Stimulated activated CD4-positive, alpha-beta T cell treated with anti-CD3 and anti-CD28 coated beads, Interleukin-4, amount 100 ng/mL, for 48 hours (primary cell): ENCODE measurements around the gene NAGA.
"Not testable (repeated sequence)": the region's sequence is repeated elsewhere in the genome, so short reads cannot be mapped to it uniquely, and the experiment has no call there.

Source experiments
- DNase-seq, 2 donors: peaks; one replicate each; pipeline ENCODE4 v3.0.0-alpha.2; 2020; ENCODE audit warnings: low read depth in 2 of 2

The NAGA gene

DNA sequence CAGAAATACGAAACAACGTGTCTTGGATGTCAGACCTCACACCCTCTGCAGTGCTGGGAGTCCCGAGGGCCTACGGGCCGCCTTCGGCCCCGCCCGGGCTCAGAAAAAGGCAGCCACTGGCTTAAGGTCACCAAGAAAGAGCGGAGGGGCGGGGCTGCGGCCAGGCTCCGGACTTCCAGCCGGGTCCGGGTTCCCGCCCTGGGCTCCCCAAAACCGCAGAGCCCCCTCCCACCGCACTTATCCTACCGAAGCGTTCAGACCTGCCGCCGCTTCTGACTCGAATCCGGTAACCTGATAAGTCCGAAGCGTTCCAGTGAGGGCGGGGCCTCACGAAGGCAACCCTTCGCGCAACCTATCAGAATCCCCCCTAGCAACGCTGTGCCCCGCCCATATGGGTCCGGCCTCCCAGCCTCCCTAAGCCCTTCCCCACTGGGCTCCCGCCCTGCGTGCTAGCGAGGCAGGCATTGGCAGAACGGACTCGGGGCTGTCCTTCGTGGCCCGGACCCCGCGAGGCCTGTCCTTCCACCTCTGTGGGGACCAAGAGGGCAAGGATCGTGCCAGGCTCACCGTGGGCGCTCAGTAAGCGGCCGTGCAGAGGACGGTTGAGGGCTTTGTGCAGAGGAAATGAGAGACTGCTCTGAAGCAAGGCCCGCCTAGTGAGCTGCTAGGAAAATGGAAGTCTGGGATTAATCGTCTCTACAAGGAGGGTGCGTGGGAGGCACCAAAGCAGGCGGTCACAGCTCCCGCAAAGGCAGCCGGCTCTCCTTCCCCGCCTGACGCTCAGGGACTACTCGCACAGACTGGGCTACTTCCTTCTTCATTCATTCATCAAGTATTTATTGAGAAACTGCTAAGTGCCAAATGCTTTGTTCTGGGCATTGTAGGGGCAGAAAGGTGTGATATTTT, at the start of gene NAGA:
Gene NAGA, minus strand, starts transcription at position 296 of the 906 bp plus-strand sequence. CDS start 515 bp downstream, outside the sequence.
- peak; percentile 90 to 94 for DNase-seq

DNA sequence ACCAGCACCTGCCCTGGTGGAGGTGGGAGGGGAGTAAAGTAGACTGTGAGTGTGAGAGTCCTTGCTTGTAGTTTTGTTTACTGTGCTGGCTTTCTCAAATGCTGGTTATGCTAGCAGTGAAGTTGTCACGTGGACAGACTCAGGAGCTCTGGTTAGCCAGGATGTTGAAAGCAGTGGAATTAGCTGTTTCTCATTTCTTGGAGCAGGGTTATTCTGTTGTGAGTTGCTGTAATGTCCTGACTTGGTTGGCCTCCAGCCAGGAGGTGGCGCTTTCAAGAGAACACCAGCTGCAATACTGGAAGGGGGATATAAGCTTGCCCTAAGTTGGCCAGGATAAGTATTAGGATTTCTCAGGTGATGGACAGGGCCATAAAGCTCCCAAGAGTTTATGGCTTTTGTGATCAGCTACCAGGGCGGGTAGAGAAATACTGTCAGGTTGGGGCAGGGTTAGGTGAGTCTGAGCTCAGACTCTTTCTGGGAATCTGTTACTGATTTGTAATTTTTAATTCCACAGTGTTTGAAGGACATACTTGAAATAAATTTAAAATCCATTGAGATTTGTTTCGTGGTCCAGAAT, 46.3 kb upstream of the NAGA start:
- DNase-seq = no peak

DNA sequence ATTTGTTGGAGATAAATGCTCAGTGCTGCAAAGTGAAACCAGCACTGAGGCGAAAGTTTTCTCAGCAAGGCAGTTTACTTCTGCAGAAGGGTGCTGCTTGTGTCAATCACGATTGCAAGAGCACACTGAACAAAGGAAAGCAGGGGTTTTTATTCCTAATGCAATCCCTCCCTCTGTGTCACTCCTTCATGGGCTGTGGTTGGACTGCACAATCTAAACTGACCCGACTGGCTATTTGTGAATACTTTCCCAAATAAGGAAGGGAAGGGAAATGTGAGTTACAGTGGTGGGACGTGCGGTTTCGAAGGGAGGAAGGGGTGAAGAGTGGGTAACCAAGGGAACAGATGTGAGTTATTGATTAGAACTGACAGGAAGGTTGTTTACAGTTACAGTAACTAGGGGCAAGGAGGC, 44.8 kb upstream of the NAGA start:
- DNase-seq = not testable (repeated sequence)

DNA sequence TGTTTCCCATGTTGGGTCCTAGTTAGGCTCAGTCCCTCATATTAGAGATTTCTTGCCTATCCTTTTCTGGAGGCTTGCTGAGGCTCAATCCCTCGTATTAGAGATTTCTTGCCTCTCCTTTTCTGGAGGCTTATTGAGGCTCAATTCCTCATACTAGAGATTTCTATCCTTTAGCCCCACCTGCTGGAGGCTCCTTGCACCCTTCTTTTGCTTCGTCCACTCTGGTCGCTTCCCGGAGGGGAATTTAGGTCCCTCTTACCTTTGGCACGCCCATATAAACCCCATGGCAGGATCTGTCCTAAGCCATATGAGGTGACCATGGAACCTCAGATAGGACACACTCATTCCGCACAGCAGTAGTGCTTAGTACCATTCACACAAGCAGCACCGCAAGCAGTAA, 44.1 kb upstream of the NAGA start:
- no peak for DNase-seq

DNA sequence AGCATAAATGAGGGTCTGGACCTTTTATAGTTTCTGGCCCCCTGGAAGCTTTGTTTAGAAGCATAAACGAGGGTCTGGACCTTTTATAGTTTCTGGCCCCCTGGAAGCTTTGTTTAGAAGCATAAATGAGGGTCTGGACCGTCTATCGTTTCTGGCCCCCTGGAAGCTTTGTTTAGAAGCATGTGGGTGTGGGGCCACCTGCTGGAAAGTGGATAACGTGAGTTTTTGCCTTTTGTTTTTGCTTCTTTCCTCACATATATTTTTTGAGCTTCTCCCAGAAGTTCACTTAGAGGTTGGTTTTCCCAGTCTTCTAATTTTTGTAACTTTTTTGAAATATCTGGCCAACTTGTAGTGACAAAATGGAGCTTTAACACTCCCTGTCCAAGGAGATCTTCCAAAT, 42.2 kb upstream of the NAGA start:
- DNase-seq = not testable (repeated sequence)

DNA sequence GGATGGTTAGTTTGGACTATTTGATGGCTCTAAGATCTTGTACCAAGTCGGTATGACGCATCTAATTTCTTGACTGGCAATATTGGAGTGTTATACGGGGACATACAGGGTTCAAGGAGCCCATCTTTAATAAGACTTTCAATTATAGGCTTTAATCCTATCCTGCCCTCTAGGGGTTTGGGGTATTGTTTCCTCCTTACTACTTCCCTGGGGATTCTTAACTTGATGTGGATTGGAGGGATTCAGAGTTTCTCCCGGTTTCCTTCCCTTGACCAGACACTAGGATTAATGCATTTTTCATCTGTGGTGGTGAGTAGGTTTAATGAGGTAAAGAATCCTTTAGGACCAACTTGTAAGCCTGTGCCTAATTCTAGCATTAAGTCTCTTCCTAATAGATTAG, 41.2 kb upstream of the NAGA start:
- no peak for DNase-seq

DNA sequence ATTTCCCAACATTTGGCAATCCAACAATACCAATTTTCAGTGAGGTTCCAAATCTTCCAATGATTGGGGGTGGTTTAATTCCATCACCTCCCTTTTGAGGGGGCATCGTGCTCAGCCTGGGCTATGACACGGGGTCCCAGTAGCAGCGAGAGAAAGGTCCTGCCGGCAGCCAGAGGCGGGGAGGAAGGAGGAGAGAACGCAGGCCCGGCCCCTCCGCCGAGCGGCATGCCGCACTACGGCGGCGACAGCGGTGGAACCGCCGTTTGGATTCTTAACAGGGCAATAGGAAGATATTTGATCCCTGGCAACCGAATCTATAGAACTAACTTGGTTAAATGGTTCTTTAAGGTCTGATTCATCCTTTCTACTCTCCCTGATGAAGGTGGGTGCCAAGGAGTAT, 38.2 kb upstream of the NAGA start:
- DNase-seq = no peak

DNA sequence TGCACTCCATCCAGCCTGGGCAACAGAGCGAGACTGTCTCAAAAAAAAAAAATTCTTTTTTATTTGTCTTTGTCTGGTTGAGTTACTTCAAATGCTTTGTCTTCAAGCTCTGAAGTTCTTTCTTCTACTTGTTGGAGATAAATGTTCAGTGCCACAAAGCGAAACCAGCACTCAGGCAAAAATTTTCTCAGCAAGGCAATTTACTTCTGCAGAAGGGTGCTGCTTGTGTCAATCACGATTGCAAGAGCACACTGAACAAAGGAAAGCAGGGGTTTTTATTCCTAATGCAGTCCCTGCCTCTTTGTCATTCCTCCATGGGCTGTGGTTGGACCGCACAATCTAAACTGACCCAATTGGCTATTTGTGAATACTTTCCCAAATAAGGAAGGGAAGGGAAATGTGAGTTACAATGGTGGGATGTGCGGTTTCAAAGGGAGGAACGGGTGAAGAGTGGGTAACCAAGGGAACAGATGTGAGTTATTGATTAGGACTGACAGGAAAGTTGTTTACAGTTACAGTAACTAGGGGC, 33.8 kb upstream of the NAGA start:
- DNase-seq = not testable (repeated sequence)

DNA sequence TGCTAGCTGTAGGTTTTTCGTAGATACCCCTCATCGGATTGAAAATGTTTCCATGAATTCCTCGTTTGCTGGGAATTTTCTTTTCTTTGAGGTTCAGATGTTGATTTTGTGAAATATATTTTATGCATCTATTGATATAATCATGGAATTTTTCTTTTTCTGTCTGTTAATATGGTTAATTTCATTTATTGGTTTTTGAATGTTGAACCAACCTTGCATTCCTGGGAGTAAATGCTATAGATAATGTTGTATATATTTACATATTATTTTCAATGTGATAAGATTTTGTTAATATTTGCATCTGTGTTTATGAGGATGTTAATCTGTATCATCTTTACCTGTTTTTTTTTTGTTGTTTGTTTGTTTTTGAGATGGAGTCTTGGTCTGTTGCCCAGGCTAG, 30.6 kb upstream of the NAGA start:
- no peak for DNase-seq

DNA sequence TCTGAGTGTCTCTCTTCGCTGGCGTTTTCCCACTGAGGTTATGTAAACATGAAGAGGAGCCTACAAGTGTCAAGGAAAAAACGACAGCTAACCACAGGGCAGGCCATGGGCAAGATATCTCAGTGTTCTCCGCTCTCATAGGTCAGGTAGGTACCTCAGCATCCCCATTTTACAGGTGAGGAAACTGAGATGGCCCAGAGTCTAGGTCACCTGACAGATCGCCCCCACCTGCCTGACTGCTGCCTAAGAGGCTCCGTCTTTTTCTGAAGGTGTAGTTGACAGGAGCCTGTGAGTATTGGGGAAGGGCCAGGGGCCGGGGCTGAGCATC, 20.8 kb upstream of the NAGA start:
- no peak for DNase-seq

DNA sequence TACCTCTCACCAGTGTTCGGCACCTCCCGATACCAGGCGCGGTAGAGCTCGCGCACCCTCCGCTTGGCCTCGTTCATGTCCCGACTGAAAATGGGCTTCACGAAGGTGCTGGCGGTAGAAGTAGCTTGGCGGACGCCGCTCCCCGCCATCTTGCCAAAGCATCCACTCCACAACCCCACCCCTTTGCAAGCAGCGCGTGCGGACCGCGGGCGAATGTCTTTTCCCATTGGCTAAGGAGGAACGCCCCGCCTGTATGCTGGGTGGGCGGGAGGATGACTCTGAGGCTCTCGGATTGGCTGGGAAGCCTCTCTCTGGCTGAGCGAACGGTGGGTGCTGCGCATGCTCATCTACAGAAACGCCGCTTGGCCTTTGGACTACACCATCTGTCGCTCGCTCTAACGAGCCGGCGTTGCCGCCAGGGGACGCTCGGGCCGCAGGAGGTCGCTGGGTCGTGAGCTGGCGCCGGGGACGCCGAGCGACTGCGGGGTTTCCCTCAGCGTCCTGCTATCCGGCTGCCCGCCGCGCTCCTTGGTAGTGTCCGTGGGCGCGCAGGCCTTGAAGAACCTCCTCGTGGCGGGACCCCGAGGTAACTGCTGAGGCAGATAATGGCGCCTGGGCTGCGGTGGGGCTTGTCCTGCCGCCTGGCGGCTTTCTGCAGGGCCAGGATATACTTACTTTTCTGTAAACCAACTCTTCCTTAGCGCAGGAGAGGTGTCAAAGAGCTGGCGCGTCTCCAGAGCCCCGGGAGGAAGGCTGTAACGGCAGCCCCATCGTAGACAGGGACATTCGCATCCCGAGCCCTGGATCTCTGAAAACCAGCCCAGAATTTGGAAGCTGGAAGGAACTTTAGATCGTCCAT, 20.2 kb upstream of the NAGA start, which contains the start of gene NDUFA6:
Gene NDUFA6, minus strand, starts transcription at position 177 of the 859 bp plus-strand sequence. Its CDS starts 28 bp downstream, at position 149.
- DNase-seq = peak; percentile 95 to 97

DNA sequence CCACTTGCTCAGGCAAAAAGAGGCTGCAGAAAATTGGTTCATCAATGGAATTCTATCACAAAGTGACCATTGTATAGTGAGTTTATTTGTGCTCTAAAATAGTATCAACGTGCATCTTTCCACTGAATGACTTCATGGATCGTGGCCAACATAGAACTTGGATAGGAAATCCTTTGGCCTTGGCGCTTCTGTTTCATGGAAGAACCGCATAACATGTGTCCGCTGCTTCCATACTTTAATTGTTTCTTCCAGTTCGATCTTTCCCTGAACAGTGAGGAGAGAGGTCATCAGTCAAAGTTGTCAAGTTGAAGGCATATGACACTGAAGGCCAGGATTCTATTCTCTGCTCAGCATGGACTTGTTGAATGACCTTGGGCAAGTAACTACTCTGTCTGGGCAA, 15.4 kb upstream of the NAGA start:
- DNase-seq = no peak

DNA sequence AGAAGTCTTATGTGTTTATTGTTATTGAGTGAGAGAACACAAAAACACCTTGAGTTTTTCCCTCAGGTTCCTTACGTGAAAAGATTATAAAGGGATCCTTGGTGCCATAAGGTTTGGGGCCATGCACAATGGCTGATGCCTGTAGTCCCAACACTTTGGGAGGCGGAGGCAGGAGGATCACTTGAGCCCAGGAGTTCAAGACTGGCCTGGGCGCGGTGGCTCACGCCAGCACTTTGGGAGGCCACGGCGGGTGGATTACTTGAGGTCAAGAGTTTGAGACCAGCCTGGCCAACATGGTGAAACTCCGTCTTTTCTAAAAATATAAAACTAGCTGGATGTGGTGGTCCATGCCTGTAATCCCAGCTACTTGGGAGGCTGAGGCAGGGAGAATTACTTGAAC, 14.3 kb upstream of the NAGA start:
- no peak for DNase-seq

DNA sequence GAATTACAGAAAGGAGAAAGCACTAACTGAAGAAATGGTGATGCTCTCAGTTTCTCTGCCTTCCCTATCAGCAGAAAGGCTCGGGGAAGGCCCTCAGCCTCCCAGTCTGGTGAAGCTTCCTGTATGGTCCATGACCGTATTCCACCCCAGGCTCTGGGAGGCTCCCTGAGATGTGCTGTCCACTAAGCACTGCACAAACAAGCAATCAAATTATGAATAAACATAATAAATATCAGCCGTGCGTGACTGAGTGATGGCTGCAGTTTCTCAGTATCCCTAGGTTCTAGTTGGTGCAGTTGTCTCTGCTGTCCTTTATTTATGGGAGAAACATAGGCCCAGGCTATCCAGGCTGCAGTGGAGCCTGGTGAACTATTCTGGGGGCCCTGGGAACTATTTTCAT, 12.5 kb upstream of the NAGA start:
- no peak for DNase-seq

DNA sequence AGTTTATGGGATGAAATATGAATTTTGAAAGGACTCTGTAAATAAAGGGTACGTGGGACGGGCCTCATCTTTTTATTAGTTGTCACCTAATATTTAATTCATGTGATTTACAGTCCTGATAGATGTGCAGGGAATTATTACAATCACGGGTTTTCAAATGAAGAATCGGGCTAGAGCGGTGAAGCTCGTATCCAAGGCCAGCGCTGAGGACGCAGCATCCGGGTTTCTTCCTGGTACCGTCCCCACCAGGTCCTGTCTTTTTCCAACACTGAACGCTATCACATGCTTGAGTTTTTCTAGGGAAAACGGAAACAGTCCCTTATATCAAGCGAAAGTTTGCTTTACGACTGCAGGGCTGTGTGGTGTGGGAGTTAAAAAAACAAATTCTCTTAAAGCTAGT, 9.7 kb upstream of the NAGA start:
- no peak for DNase-seq

DNA sequence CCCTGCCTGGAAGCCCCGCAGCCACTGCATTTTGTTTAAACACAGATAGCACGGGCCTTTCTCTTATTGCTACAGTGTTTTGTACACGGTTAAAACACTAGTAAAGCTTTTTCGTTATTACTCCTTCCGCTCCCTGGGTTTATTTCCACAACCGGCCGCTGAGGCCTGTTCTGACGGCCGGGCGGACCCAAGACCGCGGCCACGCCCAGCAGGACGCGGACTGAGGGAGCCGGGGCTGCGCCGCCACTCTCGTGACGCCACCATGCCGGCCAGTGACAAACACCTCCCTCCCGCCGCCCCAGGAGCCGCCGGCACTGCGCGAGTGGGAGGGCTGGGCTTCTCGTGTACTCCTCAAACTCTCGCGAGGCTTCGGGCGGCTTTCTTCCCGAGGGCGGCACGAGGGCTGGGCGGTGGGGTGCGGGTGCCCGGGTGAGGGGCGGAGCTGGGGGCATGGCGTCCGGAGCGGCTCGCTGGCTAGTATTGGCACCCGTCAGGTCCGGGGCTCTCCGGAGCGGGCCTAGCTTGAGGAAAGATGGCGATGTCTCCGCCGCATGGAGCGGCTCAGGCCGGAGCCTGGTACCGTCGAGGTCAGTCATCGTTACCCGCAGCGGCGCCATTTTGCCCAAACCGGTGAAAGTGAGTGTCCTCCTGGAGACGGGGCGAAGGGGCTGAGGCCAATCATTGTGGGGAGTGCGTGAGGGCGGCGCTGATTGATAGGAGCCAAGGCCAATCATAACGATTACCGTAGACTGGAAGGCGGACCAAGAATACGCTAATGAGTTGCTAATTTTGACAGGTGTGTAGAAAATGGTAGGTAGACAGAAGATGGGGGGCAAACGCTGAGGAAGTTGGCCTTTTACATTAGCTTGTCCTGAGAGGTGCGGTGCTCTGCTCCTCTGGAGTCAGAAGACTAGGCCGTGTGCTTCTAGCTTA, 9.0 kb upstream of the NAGA start, which contains the start of gene SMDT1:
Gene SMDT1, plus strand, starts transcription at position 382 of the 933 bp plus-strand sequence. Its CDS starts 69 bp downstream, at position 451.
- peak; percentile 96 to 99 for DNase-seq

DNA sequence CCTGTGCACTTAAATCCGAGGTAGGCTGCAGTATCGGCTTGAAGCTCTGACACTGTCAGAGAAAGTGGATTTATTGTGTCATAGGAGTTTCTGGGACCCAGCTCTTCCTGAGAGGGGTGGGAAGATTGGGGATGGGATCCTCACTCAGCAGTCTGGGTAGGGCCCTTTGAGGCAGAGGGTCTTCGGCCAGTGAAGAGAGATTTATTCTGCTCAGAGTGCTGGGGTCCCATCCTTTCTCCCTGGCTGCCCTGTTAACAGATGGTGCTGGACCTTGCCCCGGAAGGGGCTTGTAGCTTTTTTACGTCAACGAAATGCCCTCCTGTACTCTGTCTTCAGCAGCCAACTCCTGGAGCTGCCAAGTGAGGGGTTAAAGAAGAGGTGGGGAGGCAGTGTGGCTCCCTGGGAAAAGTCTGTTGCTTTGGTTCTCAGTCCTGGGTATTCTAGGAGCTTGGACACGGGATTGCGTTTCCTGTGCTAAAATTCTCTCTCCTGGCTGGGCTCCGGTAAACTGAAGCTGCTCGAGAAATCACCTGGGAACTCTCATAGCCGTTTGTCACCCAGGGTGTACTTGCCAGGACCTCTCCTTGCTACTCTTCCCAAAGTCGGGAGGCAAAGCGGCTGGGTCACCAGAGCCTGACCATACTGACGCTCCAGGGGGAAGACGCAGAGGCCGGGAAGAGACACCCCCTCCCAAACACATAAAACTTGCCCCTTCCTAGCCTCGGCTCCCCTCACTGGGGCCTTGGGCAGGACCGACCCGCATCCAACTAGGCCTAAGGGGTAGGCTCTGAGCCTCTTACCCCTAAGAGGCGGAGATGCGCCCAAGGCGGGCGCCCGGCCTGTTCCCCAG, 8.1 kb upstream of the NAGA start:
- DNase-seq = peak in 1 of 2 donors; percentile 8

DNA sequence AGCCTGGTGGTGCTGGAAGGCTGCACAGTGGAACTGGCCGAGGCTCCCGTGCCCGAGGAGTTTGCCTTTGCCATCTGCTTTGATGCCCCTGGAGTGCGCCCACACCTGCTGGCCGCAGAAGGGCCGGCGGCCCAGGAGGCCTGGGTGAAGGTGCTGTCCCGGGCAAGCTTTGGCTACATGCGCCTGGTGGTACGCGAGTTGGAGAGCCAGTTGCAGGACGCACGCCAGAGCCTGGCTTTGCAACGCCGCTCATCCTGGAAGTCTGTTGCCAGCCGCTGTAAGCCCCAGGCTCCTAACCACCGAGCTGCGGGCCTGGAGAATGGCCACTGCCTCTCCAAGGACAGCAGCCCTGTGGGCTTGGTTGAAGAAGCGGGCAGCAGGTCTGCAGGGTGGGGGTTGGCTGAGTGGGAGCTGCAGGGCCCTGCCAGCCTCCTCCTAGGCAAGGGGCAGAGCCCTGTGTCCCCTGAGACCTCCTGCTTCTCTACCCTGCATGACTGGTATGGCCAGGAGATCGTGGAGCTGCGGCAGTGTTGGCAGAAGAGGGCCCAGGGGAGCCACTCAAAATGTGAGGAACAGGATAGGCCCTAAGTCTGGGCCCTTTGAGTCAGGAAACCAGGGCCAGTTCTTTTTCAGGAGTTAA, 7.0 kb upstream of the NAGA start:
- no peak for DNase-seq

DNA sequence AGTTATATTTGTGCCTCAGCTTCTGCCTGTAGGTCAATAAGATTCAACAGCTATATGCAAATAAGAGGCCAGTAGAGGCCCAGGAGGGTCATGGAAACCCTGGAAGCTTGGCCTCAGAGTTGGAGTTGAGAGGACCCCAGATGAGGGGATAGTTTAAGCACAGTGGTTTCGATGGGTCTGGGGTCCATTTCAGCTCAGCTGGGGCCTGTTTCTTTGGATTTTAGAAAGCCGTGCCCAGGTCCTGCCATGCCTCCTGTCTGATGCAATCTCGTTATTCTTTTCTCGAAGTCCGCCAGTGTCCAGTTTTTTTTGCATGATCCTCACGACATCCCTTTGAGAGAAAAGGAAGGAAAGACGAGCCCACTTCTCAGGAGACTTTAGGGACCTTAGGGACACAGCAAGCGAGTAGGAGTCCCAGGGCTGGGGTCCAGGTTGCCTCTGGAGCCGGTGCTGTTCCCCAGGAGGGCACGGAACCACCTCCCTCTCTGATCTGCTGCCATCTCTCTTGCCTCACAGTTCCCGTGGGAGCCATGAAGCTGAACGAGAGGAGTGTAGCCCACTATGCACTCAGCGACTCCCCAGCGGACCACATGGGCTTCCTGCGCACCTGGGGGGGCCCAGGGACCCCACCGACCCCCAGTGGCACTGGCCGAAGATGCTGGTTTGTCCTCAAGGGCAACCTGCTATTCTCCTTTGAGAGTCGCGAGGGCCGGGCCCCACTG, 6.3 kb upstream of the NAGA start:
- DNase-seq = no peak
